Stimulated activated CD4-positive, alpha-beta T cell treated with anti-CD3 and anti-CD28 coated beads, Interleukin-12 subunit alpha, Interleukin-12 subunit beta, amount 100 ng/mL, for 4 hours (primary cell): ENCODE results near the gene HLA-DRA.
A peak's percentile ranks its signal among the peaks of the same experiment; 100 is the strongest.
"Not testable (repeated sequence)": the region's sequence is repeated elsewhere in the genome, so short reads cannot be mapped to it uniquely, and the experiment has no call there.

Experiments used
- DNase-seq: peaks from one replicate; pipeline ENCODE4 v3.0.0-alpha.2; 2020

HLA-DRA gene

GRCh38 chr6:32432050-32432450, 7.6 kb upstream of the HLA-DRA start:
- no peak for DNase-seq

- DNase-seq: not testable (repeated sequence)
Measured at GRCh38 chr6:32433950-32434349, 5.7 kb upstream of the HLA-DRA start.

- DNase-seq: no peak
Measured at GRCh38 chr6:32436186-32436585, 3.5 kb upstream of the HLA-DRA start.

GRCh38 chr6:32436995-32437836, 2.5 kb upstream of the HLA-DRA start:
- no peak for DNase-seq

GRCh38 chr6:32439139-32439538, 548 bp upstream of the HLA-DRA start:
- no peak for DNase-seq

- no peak for DNase-seq
Measured at GRCh38 chr6:32442243-32442667, 2.6 kb downstream of the HLA-DRA start.

- no peak for DNase-seq
Measured at GRCh38 chr6:32442977-32443552, 3.4 kb downstream of the HLA-DRA start.

- no peak for DNase-seq
Measured at GRCh38 chr6:32444433-32444832, 4.7 kb downstream of the HLA-DRA start.

GRCh38 chr6:32445321-32445854, 5.7 kb downstream of the HLA-DRA start:
- DNase-seq: no peak

- DNase-seq: no peak
Measured at GRCh38 chr6:32447932-32448331, 8.2 kb downstream of the HLA-DRA start.

GRCh38 chr6:32449088-32449736, 9.5 kb downstream of the HLA-DRA start:
- no peak for DNase-seq

GRCh38 chr6:32457054-32457453, 17.4 kb downstream of the HLA-DRA start:
- no peak for DNase-seq

GRCh38 chr6:32459781-32460424, 20.2 kb downstream of the HLA-DRA start:
- no peak for DNase-seq

GRCh38 chr6:32460528-32460927, 20.8 kb downstream of the HLA-DRA start:
- DNase-seq: no peak

- no peak for DNase-seq
Measured at GRCh38 chr6:32461493-32461892, 21.8 kb downstream of the HLA-DRA start.

GRCh38 chr6:32462609-32463008, 22.9 kb downstream of the HLA-DRA start:
- DNase-seq: peak; percentile 31

- DNase-seq: not testable (repeated sequence)
Measured at GRCh38 chr6:32467743-32468503, 28.2 kb downstream of the HLA-DRA start.

- no peak for DNase-seq
Measured at GRCh38 chr6:32472781-32473375, 33.2 kb downstream of the HLA-DRA start.

GRCh38 chr6:32473376-32474348, 34.0 kb downstream of the HLA-DRA start:
- DNase-seq: not testable (repeated sequence)

- DNase-seq: no peak
Measured at GRCh38 chr6:32475392-32476206, 35.9 kb downstream of the HLA-DRA start.
